ENCODE results near the gene DHX16. TPM values are rescaled to one million over a fixed set of nuclear protein-coding genes. Genes with fewer than 3 reads are reported as not detected.
"Not testable (repeated sequence)": the region's sequence is repeated elsewhere in the genome, so short reads cannot be mapped to it uniquely, and the experiment has no call there.

DHX16 gene
- total and polyA plus RNA-seq, 2 of the 4 experiments (the other 2 are of a cell fraction): 47.9 to 48.4 TPM

- H3K9me3 ChIP-seq (ENCODE audit: control insufficient read depth, insufficient read depth, low read length); H3K4me1 ChIP-seq (ENCODE audit: control insufficient read depth, insufficient read depth, low read length); H2BK20ac ChIP-seq (ENCODE audit: low read depth, low read length); H3K9me1 ChIP-seq (ENCODE audit: insufficient read depth, low read length); BruUV-seq (replicated peaks); H4K91ac ChIP-seq (ENCODE audit: insufficient read depth, low read depth, low read length); H4K5ac ChIP-seq (ENCODE audit: low read depth, low read length); ATAC-seq (ENCODE audit: low read depth); H2BK15ac ChIP-seq (ENCODE audit: low read depth, low read length); H3K18ac ChIP-seq (ENCODE audit: low read depth, low read length); dilution Hi-C loops (cut with HindIII; ENCODE audit: low sequenced_read_pairs, unreplicated experiment); H3K27me3 ChIP-seq (ENCODE audit: control insufficient read depth, insufficient read depth, low read length): not testable (repeated sequence)
- intact Hi-C loops (cut with micrococcal nuclease): loop anchor here (1.0 kb wide), 2 partner anchors 36 to 43 kb away; partner anchors contain the start of gene PPP1R18
- Histone ChIP-seq H3K14ac (replicated peaks; ENCODE audit: low read depth, low read length) (peak overlapping the region; percentile 94), H3K79me1 (ENCODE audit: low read depth in 1 of 2, low read length in 2 of 2) (peaks cover 7 to 36% of the 10 kb centered on the region in 2 experiments; a peak in 3 of 4 replicates), H3K27ac (ENCODE audit: insufficient read depth, low read length) (peak overlapping the region; percentile 97), H3K23ac (ENCODE audit: low read depth, low read length) (peak overlapping the region; percentile 92), H4K20me1 (ENCODE audit: insufficient read depth, low read length) (peaks cover 53% of the 10 kb centered on the region), H3K4ac (ENCODE audit: low read depth, low read length) (peak overlapping the region; percentile 89), H2BK5ac (ENCODE audit: low read depth, low read length, poor library complexity, severe bottlenecking) (peak overlapping the region; percentile 76), H3K4me3 (ENCODE audit: insufficient read depth, low read depth, low read length) (peak overlapping the region; percentile 92), H3K36me3 (ENCODE audit: control insufficient read depth, insufficient read depth, low read length) (peaks cover 37% of the 10 kb centered on the region), H2AK9ac (replicated peaks; ENCODE audit: low read depth, low read length, poor library complexity) (peak overlapping the region; percentile 98), H4K8ac (ENCODE audit: low read depth in 2 of 2, low read length in 2 of 2) (peak overlapping the region; percentile 36 to 67; a peak in 2 of 4 replicates), H2AFZ (replicated peaks; ENCODE audit: low read length, poor library complexity) (peak overlapping the region; percentile 78), H2AK5ac (ENCODE audit: low read depth, low read length) (peak overlapping the region; percentile 89), H3K4me2 (ENCODE audit: low read depth, low read length) (peak overlapping the region; percentile 88), H2BK120ac (ENCODE audit: low read depth, low read length) (peak overlapping the region; percentile 17; the same call in 1 of the 2 replicates), H3K9ac (ENCODE audit: low read depth, low read length) (peak overlapping the region; percentile 95), H3K56ac (ENCODE audit: extremely low read depth, insufficient read depth, low read length) (peak overlapping the region; percentile 89; the same call in 1 of the 2 replicates)
- CTCF ChIA-PET: interaction anchor here (1.2 to 1.7 kb wide), 3 partner anchors 42 to 98 kb away, joined by 3 to 12 read pairs (median 4); no protein-coding TSS in a partner anchor
- peak; percentile 61 for TF ChIP-seq CEBPB (IDR thresholded peaks at IDR 0.05; ENCODE audit: low read depth, low read length)
- in situ Hi-C loops (cut with MboI; ENCODE audit: low sequenced_read_pairs): loop anchor here (5.0 kb wide), 1 partner anchor 40 kb away; no protein-coding TSS in a partner anchor
- peak; percentile 46 for DNase-seq
- POLR2A ChIA-PET (ENCODE audit: unreplicated experiment): interaction anchor here (0.6 to 1.9 kb wide), 6 partner anchors 31 to 49 kb away, joined by 3 to 7 read pairs (median 4); partner anchors contain the start of gene DHX16
- WGBS, 2 experiments (ENCODE audit: extremely low coverage in 2 of 2, insufficient read length in 1 of 2): 0% methylated on average over 4 of the region's 10 CpGs; no CpG with 5 or more reads in 1 of the 2 experiments
Measured at GRCh38 chr6:30722025-30722279, 49.1 kb upstream of the DHX16 start.

All from IMR-90 (cell line).